OCI-LY1 (cell line): ENCODE measurements around the gene PRR33.

ENCODE experiments used
- CTCF ChIP-seq: fragments of 200-600 bp; sonication (generic), shearing (Covaris generic); IDR thresholded peaks from 2 replicates; pipeline ENCODE4 v1.5.1; 2017; ENCODE audit warnings: mild to moderate bottlenecking, antibody characterized with exemption, low read length, moderate library complexity, mixed read lengths
- EZH2 ChIP-seq: fragments of 200-600 bp; sonication (generic), shearing (Covaris generic); IDR thresholded peaks from 2 replicates; pipeline ENCODE4 v1.8.0; 2017; ENCODE audit warnings: borderline replicate concordance, mixed run types, mild to moderate bottlenecking, antibody characterized with exemption, low read length, moderate library complexity, mixed read lengths

- TF ChIP-seq CTCF, result no peak
- no peak for TF ChIP-seq EZH2
These were observed 19.3 kb downstream of the PRR33 start for GRCh38 chr11:1872267-1872985.
